Measurements from ENCODE around the gene CXorf49.
"Not testable (repeated sequence)": the region's sequence is repeated elsewhere in the genome, so short reads cannot be mapped to it uniquely, and the experiment has no call there.

The CXorf49 gene

DNA sequence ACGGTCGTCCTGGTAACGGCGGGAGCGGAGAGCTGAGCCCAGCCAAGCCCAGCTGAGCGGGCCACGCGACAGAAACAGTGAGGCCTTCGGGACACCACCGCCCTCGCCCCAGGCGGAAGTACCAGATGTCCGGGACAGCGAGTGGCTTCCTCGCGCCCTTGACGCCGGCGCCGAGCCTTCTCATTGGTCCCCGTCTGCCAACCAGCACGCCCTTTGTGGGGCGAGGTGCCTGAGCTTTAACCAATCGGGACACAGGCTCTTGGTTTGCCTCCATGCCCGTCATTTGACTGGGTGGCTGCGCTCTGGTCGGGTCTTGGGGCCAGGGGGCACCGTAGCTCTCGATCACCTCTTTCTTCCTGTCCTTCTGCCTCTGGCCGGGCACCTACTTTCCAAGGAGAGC lies at the start of gene CXorf49:
TSS of gene CXorf49 (minus strand) at position 101 of the 400 bp plus-strand sequence. CDS start 134 bp downstream, outside the sequence.
- H3K9me3 ChIP-seq (ENCODE audit: control insufficient read depth, low read depth, low read length); H3K27me3 ChIP-seq (ENCODE audit: control insufficient read depth, insufficient read depth, low read length); H3K27ac ChIP-seq (ENCODE audit: low read length); H3K4me3 ChIP-seq (ENCODE audit: low read length); H3K36me3 ChIP-seq (ENCODE audit: control insufficient read depth, low read depth, low read length); H3K4me1 ChIP-seq (ENCODE audit: control insufficient read depth, low read depth, low read length); H3K9ac ChIP-seq (ENCODE audit: low read length): not testable (repeated sequence)

- not testable (repeated sequence) for H3K9ac ChIP-seq (ENCODE audit: low read length); H3K4me1 ChIP-seq (ENCODE audit: control insufficient read depth, low read depth, low read length)
These were observed 49.0 kb upstream of the CXorf49 start for GRCh38 chrX:71767134-71767533.

DNA sequence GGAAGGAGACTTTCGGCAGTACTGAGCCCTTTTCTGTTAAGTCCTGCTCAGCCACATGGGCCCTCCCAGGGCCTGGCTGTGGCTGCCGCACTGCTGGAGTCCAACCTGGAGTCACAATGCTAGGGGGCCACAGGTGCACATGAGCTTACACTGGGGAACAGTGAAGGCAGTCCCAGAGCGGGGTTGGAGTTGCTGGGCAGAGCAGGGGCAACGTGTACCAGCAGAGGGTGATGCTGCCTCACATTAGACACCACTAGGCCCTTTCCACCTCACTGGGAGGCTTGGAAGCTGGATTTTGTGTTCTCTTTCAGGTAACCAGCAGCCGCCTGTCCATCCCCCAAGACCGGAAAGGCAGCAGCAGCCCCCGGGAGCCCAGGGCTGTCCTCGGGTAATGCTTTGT lies 47.5 kb upstream of the CXorf49 start:
- not testable (repeated sequence) for H3K9ac ChIP-seq (ENCODE audit: low read length); H3K4me1 ChIP-seq (ENCODE audit: control insufficient read depth, low read depth, low read length); H3K27me3 ChIP-seq (ENCODE audit: control insufficient read depth, insufficient read depth, low read length); H3K36me3 ChIP-seq (ENCODE audit: control insufficient read depth, low read depth, low read length); H3K4me3 ChIP-seq (ENCODE audit: low read length); H3K9me3 ChIP-seq (ENCODE audit: control insufficient read depth, low read depth, low read length); H3K27ac ChIP-seq (ENCODE audit: low read length)

More at GRCh38 chrX:71767134-71767533, 49.0 kb upstream of the CXorf49 start:
- H3K27me3 ChIP-seq (ENCODE audit: control insufficient read depth, insufficient read depth, low read length); H3K9me3 ChIP-seq (ENCODE audit: control insufficient read depth, low read depth, low read length); H3K36me3 ChIP-seq (ENCODE audit: control insufficient read depth, low read depth, low read length); H3K27ac ChIP-seq (ENCODE audit: low read length); H3K4me3 ChIP-seq (ENCODE audit: low read length): not testable (repeated sequence)

GRCh38 chrX:71764832-71765231 lies 46.7 kb upstream of the CXorf49 start:
- not testable (repeated sequence) for H3K4me3 ChIP-seq (ENCODE audit: low read length); H3K36me3 ChIP-seq (ENCODE audit: control insufficient read depth, low read depth, low read length); H3K4me1 ChIP-seq (ENCODE audit: control insufficient read depth, low read depth, low read length); H3K27me3 ChIP-seq (ENCODE audit: control insufficient read depth, insufficient read depth, low read length); H3K9me3 ChIP-seq (ENCODE audit: control insufficient read depth, low read depth, low read length); H3K9ac ChIP-seq (ENCODE audit: low read length); H3K27ac ChIP-seq (ENCODE audit: low read length)

DNA sequence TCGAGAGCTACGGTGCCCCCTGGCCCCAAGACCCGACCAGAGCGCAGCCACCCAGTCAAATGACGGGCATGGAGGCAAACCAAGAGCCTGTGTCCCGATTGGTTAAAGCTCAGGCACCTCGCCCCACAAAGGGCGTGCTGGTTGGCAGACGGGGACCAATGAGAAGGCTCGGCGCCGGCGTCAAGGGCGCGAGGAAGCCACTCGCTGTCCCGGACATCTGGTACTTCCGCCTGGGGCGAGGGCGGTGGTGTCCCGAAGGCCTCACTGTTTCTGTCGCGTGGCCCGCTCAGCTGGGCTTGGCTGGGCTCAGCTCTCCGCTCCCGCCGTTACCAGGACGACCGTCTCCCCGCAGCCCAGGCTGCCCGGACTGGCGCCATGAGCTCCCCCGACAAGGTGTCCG lies 45.0 kb upstream of the CXorf49 start, which contains the start of gene CXorf49B:
TSS of gene CXorf49B (plus strand) at position 301 of the 400 bp plus-strand sequence. CDS start at position 376, 75 bp downstream.
- H3K4me3 ChIP-seq (ENCODE audit: low read length); H3K27ac ChIP-seq (ENCODE audit: low read length); H3K27me3 ChIP-seq (ENCODE audit: control insufficient read depth, insufficient read depth, low read length); H3K4me1 ChIP-seq (ENCODE audit: control insufficient read depth, low read depth, low read length); H3K36me3 ChIP-seq (ENCODE audit: control insufficient read depth, low read depth, low read length); H3K9ac ChIP-seq (ENCODE audit: low read length); H3K9me3 ChIP-seq (ENCODE audit: control insufficient read depth, low read depth, low read length): not testable (repeated sequence)

GRCh38 chrX:71760688-71761281 lies 42.7 kb upstream of the CXorf49 start:
- H3K36me3 ChIP-seq (ENCODE audit: control insufficient read depth, low read depth, low read length); H3K27ac ChIP-seq (ENCODE audit: low read length); H3K4me3 ChIP-seq (ENCODE audit: low read length); H3K4me1 ChIP-seq (ENCODE audit: control insufficient read depth, low read depth, low read length); H3K9ac ChIP-seq (ENCODE audit: low read length); H3K27me3 ChIP-seq (ENCODE audit: control insufficient read depth, insufficient read depth, low read length); H3K9me3 ChIP-seq (ENCODE audit: control insufficient read depth, low read depth, low read length): not testable (repeated sequence)

DNA sequence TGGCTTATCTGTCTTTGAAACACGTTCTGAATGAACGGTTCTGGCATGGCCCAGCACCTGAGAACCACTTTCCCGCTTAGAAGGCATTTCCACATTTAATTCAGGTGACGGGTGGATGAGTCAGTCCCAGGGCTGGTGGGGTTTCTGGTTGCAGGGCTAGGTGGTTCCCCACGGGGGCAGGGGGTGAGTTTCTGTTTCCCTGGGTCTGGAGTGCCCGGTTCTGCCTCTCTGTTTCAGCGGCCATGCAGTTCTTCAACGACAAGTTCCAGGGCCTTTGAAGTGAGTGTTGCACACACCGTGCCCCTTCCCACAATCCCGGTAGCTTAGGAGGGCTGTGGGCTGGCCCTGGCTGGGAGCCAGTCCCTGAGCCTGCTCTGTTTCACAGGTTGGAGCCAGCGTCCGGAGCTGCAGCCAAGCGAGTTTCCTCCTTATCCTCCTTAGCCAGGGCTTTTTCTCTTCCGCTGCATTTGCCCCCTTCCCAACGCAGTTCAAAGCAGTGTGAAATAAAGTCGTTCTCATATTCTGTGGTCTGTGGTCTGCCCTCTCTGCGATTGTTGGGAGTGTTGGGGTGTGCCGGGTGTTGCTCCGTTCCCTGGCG lies 2.3 kb upstream of the CXorf49 start:
- not testable (repeated sequence) for H3K36me3 ChIP-seq (ENCODE audit: control insufficient read depth, low read depth, low read length); H3K4me1 ChIP-seq (ENCODE audit: control insufficient read depth, low read depth, low read length); H3K27me3 ChIP-seq (ENCODE audit: control insufficient read depth, insufficient read depth, low read length); H3K9ac ChIP-seq (ENCODE audit: low read length); H3K4me3 ChIP-seq (ENCODE audit: low read length); H3K27ac ChIP-seq (ENCODE audit: low read length); H3K9me3 ChIP-seq (ENCODE audit: control insufficient read depth, low read depth, low read length)

DNA sequence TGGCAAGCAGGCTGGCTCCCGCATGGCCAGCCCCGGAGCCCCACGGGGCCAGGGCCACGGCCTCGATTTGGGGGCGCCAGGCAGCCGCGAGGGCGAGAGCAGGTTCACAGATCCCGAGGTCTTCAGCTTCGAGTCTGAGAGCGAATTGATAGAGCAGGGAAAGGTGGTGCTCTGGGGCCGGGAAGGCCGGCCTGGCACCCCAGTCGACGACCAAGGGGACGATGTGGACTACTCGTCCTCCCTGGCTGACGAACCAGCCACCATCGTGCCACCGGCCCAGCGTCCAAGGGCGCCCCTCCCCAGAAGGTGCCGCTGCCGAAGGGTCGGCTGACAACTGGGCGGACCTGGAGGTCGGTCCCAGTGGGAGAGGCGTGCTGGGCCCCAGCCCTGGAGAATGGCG lies 1.1 kb upstream of the CXorf49 start:
- not testable (repeated sequence) for H3K36me3 ChIP-seq (ENCODE audit: control insufficient read depth, low read depth, low read length); H3K27ac ChIP-seq (ENCODE audit: low read length); H3K9me3 ChIP-seq (ENCODE audit: control insufficient read depth, low read depth, low read length); H3K9ac ChIP-seq (ENCODE audit: low read length); H3K4me3 ChIP-seq (ENCODE audit: low read length); H3K4me1 ChIP-seq (ENCODE audit: control insufficient read depth, low read depth, low read length); H3K27me3 ChIP-seq (ENCODE audit: control insufficient read depth, insufficient read depth, low read length)

GRCh38 chrX:71716323-71716722 lies 1.8 kb downstream of the CXorf49 start:
- H3K4me1 ChIP-seq (ENCODE audit: control insufficient read depth, low read depth, low read length); H3K36me3 ChIP-seq (ENCODE audit: control insufficient read depth, low read depth, low read length); H3K27me3 ChIP-seq (ENCODE audit: control insufficient read depth, insufficient read depth, low read length); H3K9me3 ChIP-seq (ENCODE audit: control insufficient read depth, low read depth, low read length); H3K4me3 ChIP-seq (ENCODE audit: low read length); H3K9ac ChIP-seq (ENCODE audit: low read length); H3K27ac ChIP-seq (ENCODE audit: low read length): not testable (repeated sequence)

- not testable (repeated sequence) for H3K36me3 ChIP-seq (ENCODE audit: control insufficient read depth, low read depth, low read length); H3K9me3 ChIP-seq (ENCODE audit: control insufficient read depth, low read depth, low read length); H3K27me3 ChIP-seq (ENCODE audit: control insufficient read depth, insufficient read depth, low read length); H3K9ac ChIP-seq (ENCODE audit: low read length); H3K4me1 ChIP-seq (ENCODE audit: control insufficient read depth, low read depth, low read length); H3K4me3 ChIP-seq (ENCODE audit: low read length); H3K27ac ChIP-seq (ENCODE audit: low read length)
These were observed 2.5 kb downstream of the CXorf49 start for GRCh38 chrX:71715551-71715950.

- H3K4me3 ChIP-seq (ENCODE audit: low read length); H3K4me1 ChIP-seq (ENCODE audit: control insufficient read depth, low read depth, low read length); H3K27ac ChIP-seq (ENCODE audit: low read length); H3K36me3 ChIP-seq (ENCODE audit: control insufficient read depth, low read depth, low read length); H3K9me3 ChIP-seq (ENCODE audit: control insufficient read depth, low read depth, low read length); H3K9ac ChIP-seq (ENCODE audit: low read length); H3K27me3 ChIP-seq (ENCODE audit: control insufficient read depth, insufficient read depth, low read length): not testable (repeated sequence)
These were observed 4.0 kb downstream of the CXorf49 start for GRCh38 chrX:71714064-71714463.

DNA sequence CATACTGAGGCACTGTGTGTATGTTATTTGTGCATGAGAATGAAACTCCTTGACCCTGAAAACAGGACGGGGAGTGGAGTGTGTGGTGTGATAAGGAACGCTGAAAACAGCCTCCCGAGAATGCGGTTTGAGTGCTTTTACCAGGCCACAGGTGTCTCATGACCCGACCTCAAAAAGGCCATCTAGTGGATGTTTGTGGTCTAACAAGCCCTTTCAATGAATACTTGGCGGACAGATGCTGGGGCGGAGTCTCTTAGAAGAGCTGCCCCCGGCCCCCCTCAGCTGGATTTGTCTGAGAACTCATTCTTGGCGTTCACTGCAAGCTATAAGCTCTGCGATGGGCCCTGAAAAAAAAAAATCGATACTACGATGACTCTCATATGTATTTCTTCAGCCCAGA lies 15.2 kb downstream of the CXorf49 start:
- H3K9me3 ChIP-seq (ENCODE audit: control insufficient read depth, low read depth, low read length); H3K4me1 ChIP-seq (ENCODE audit: control insufficient read depth, low read depth, low read length); H3K36me3 ChIP-seq (ENCODE audit: control insufficient read depth, low read depth, low read length); H3K27ac ChIP-seq (ENCODE audit: low read length); H3K27me3 ChIP-seq (ENCODE audit: control insufficient read depth, insufficient read depth, low read length); H3K9ac ChIP-seq (ENCODE audit: low read length); H3K4me3 ChIP-seq (ENCODE audit: low read length): not testable (repeated sequence)

Measured in iPS-18a (cell line).